ENCODE data around the gene TAOK1.

The TAOK1 gene

DNA sequence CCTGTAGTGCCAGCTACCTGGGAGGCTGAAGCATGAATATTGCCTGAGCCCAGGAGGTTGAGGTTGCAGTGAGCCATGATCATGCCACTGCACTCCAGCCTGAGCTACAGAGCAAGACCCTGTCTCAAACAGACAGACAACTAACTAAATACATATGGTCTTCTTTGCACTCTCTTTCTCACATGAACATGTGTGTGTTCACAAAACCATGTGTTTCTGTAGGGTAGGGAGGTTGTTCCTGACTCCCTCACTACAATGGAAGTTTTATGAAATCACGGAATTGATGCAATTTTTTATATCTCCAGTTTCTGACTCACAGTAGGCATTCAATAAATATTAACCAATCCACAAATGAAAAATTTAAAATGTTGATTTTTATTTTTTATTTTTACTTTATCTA lies 128.2 kb downstream of the TAOK1 start:
- Histone ChIP-seq H3K4me3 (ENCODE audit: low read depth, low read length) (no peak overlapping the region), H3K27ac (no peak overlapping the region), H3K36me3 (replicated peaks) (peaks cover 58% of the 10 kb centered on the region), H3K27me3 (replicated peaks) (no peaks in the 10 kb centered on the region)
- TF ChIP-seq, protein P1, sequence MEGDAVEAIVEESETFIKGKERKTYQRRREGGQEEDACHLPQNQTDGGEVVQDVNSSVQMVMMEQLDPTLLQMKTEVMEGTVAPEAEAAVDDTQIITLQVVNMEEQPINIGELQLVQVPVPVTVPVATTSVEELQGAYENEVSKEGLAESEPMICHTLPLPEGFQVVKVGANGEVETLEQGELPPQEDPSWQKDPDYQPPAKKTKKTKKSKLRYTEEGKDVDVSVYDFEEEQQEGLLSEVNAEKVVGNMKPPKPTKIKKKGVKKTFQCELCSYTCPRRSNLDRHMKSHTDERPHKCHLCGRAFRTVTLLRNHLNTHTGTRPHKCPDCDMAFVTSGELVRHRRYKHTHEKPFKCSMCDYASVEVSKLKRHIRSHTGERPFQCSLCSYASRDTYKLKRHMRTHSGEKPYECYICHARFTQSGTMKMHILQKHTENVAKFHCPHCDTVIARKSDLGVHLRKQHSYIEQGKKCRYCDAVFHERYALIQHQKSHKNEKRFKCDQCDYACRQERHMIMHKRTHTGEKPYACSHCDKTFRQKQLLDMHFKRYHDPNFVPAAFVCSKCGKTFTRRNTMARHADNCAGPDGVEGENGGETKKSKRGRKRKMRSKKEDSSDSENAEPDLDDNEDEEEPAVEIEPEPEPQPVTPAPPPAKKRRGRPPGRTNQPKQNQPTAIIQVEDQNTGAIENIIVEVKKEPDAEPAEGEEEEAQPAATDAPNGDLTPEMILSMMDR (IDR thresholded peaks at IDR 0.05; ENCODE audit: low read depth, low read length, missing control alignments) = no peak
- in situ Hi-C loops (cut with HindIII; ENCODE audit: low pct_ligation_motif_present, low sequenced_read_pairs) = no loop called here
- no peak for DNase-seq

DNA sequence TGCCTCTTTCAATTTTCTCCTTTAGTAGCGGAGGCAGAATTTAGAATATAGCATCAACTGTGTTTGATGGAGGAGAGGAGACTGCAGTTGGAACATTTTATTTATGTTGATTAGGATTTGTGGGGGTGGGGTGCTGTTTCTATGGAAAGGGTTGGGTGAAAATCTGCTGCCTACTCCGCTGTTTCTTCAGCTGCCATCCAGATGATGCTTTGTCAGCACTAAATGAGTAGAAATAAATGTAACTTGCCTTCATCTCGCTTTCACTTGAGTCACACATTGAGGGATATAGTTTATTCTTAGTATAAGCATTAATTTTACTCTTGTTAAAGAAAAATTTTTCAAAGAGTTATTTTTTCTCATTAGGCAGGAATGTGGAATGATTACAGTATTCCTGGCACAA lies 134.5 kb downstream of the TAOK1 start:
- H3K36me3 ChIP-seq (replicated peaks) = peaks cover 33% of the 10 kb centered on the region
- TF ChIP-seq, protein P1 (IDR thresholded peaks at IDR 0.05; ENCODE audit: low read depth, low read length, missing control alignments) = no peak
- no peak overlapping the region for H3K4me3 ChIP-seq (ENCODE audit: low read depth, low read length)
- in situ Hi-C loops (cut with HindIII; ENCODE audit: low pct_ligation_motif_present, low sequenced_read_pairs) = no loop called here
- H3K27ac ChIP-seq = no peak overlapping the region
- H3K27me3 ChIP-seq (replicated peaks) = no peaks in the 10 kb centered on the region
- no peak for DNase-seq

DNA sequence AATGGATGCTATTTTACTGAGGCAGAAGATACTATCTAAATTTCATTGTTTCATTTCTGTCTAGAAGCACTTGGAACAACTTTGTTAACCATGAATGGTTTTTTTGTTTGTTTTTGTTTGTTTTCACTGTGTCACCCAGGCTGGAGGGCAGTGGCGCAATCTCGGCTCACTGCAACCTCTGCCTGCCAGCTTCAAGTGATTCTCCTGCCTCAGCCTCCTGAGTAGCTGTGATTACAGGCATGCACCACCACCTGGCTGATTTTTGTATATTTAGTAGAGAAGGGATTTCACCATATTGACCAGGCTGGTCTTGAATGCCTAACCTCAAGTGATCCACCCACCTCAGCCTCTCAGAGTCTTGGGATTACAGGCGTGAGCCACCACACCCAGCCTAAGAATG lies 136.2 kb downstream of the TAOK1 start:
- DNase-seq = no peak
- Histone ChIP-seq H3K4me3 (ENCODE audit: low read depth, low read length) (no peak overlapping the region), H3K27me3 (replicated peaks) (no peaks in the 10 kb centered on the region), H3K36me3 (replicated peaks) (peaks cover 24% of the 10 kb centered on the region), H3K27ac (no peak overlapping the region)
- TF ChIP-seq, protein P1 (IDR thresholded peaks at IDR 0.05; ENCODE audit: low read depth, low read length, missing control alignments) = no peak
- in situ Hi-C loops (cut with HindIII; ENCODE audit: low pct_ligation_motif_present, low sequenced_read_pairs) = no loop called here

DNA sequence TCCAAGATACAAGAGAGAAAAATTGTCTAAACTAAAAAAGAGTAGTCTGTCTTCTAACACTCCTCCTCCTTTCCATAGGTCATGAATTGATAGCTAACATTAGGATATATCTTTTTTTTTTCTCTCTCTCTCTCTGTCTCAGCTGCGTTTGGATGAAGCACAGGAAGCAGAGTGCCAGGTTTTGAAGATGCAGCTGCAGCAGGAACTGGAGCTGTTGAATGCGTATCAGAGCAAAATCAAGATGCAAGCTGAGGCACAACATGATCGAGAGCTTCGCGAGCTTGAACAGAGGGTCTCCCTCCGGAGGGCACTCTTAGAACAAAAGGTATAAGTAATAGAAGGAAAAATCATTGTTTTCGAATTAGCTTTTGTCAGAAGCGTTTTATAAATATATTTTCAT lies 143.8 kb downstream of the TAOK1 start:
- TF ChIP-seq, protein P1 (IDR thresholded peaks at IDR 0.05; ENCODE audit: low read depth, low read length, missing control alignments) = no peak
- no peak overlapping the region for H3K4me3 ChIP-seq (ENCODE audit: low read depth, low read length)
- H3K27me3 ChIP-seq (replicated peaks) = no peaks in the 10 kb centered on the region
- no peak overlapping the region for H3K27ac ChIP-seq
- H3K36me3 ChIP-seq (replicated peaks) = peaks cover 28% of the 10 kb centered on the region
- in situ Hi-C loops (cut with HindIII; ENCODE audit: low pct_ligation_motif_present, low sequenced_read_pairs) = no loop called here
- DNase-seq = no peak

DNA sequence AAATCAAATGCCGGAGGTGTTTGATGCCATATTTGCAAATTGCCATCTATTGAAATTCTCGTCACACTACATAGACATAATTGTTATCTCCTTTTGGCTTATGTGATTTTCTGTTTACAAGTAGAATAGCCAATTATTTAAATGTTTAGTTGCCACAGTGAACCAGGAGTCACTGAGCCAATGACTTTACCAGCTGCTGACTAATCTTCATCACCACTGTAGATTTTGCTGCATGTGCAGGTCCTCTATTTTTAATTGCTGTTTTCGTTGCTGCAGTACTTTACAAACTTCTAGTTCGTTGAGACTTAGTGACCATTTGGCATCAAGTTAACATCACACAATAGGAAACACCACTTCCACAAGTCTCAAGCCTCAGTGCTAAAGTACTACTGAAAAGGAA lies 153.9 kb downstream of the TAOK1 start:
- TF ChIP-seq, protein P1 (IDR thresholded peaks at IDR 0.05; ENCODE audit: low read depth, low read length, missing control alignments) = no peak
- no peak overlapping the region for H3K4me3 ChIP-seq (ENCODE audit: low read depth, low read length)
- H3K27ac ChIP-seq = no peak overlapping the region
- H3K27me3 ChIP-seq (replicated peaks) = no peaks in the 10 kb centered on the region
- in situ Hi-C loops (cut with HindIII; ENCODE audit: low pct_ligation_motif_present, low sequenced_read_pairs) = no loop called here
- H3K36me3 ChIP-seq (replicated peaks) = peaks cover 32% of the 10 kb centered on the region
- DNase-seq = no peak

DNA sequence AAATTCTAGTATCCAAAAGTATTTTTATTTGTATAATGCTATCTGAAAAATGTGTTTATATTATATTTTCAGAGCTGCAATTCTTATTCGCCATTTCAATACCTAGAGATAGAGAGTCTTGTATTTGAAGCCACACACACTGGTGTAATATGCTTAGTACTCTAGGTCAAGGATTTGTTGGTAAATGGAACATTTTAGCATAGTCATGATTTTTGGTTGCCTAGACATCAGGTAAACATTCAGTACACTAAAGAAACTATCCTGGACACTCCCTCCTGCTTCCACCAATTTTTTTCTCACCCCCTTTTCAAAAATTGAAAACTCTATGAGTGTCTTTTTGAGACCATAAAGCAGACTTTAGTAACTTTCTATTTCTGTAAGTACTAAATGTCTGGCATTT lies 155.9 kb downstream of the TAOK1 start:
- Histone ChIP-seq H3K4me3 (ENCODE audit: low read depth, low read length) (no peak overlapping the region), H3K36me3 (replicated peaks) (peaks cover 26% of the 10 kb centered on the region), H3K27ac (no peak overlapping the region), H3K27me3 (replicated peaks) (no peaks in the 10 kb centered on the region)
- in situ Hi-C loops (cut with HindIII; ENCODE audit: low pct_ligation_motif_present, low sequenced_read_pairs) = no loop called here
- TF ChIP-seq, protein P1 (IDR thresholded peaks at IDR 0.05; ENCODE audit: low read depth, low read length, missing control alignments) = no peak
- DNase-seq = no peak

Measured in brain microvascular endothelial cell (primary cell).